CD4-positive, alpha-beta T cell treated with Interleukin-15 for 1 hour (primary cell): ENCODE data around the gene SLC29A4.

Experiments
- DNase-seq: peaks from one replicate; pipeline ENCODE4 v3.0.0-alpha.2; 2020

SLC29A4 gene

DNA sequence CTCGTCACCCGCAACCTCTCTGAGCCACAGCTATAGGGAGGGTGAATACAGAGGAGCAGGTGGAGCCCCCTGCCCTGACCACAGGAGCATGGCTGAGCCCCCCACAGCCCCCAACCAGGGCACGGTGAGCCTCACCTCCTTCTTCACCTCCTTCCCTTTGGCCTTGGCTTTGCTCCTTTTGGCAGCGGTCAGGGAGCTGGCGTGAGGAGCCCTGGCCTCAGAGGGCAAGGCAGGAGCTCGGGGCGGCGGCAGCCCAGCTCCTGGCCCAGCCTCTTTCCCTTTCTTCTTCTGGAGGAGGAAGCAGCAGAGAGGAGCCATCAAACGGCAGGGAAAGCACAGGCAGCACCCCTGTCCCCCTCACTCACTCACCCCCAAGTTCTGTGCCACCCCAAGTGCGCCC lies 42.2 kb downstream of the SLC29A4 start:
- DNase-seq = no peak

DNA sequence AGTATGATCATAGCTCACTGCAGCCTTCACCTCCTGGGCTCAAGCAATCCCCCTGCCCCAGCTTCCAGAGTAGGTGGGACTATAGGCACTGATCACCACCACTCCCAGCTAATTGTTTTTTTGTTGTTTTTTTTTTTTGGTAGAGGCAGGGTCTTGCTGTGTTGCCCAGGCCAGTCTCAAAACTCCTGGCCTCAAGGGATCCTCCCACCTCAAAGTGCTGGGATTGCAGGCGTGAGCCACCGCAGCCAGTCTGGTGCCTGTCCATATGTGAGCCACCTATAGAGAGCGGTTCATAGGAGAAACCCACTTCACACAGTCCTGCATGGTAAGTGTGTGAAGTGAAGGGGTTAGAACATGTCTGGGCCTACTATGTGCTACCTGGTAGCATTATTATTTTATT lies 47.5 kb downstream of the SLC29A4 start:
- no peak for DNase-seq

DNA sequence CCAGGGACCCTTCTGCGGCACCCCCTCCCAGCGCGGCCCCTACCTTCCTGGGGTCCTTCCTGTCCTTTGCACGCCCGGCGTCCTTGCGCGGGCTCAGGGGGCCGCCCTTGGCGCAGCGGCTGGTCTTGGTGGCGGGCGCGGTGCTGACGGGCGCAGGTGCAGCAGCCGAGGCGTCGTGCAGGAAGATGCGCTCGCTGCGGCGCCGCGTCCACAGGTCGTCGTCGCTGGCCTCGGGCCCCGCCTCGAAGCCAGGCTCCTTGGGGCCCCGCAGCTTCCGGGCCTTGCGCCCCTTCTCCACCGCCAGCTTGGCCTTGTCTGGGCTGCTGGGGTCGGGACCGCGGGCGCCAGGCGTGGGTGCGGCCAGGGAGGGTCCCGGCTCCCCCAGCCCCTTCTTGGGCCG lies 49.8 kb downstream of the SLC29A4 start:
- DNase-seq = no peak

DNA sequence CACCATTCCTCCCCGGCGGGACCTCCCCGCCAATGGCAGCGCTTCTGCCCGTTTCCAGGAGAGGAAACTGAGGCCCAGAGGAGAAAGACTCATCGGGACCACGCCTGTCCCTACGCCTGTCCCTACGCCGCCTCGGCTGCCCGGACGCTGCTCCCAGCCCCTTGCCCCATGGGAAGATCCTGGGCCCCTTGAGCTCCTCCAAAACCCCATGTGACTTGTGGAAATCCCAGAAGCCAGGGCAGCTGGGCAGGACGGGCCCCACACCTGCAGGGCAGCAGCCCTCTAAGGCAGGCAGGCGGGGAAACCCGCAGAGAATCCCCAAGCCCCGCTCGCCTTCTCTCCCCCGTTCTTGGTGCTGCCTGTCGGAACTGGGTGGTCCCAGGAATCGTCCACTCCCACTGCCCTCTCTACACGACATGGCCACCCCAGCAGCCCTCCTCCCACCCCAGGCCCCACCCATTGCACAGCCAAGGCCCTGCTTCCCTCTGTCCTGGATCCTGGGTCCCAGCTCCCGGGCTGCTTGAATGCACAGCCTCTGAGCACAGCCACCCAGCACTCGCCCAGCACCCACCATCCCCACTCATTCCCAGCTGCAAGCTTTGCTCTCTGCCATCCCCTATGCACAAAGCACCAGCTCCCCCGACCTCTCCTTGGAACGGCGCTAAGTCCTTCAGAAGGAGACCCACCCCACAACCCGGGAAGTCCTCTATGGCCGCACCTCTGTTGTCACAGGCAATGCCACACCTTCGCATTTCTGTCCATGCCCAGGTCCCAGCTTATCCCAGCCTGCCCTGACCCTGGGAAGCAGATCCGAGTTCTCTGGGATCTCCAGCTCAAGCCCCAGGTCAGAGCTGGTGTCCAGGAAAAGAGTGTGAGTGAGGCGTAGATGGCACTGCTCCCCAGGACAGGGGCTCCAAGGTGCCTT lies 50.6 kb downstream of the SLC29A4 start:
- no peak for DNase-seq

DNA sequence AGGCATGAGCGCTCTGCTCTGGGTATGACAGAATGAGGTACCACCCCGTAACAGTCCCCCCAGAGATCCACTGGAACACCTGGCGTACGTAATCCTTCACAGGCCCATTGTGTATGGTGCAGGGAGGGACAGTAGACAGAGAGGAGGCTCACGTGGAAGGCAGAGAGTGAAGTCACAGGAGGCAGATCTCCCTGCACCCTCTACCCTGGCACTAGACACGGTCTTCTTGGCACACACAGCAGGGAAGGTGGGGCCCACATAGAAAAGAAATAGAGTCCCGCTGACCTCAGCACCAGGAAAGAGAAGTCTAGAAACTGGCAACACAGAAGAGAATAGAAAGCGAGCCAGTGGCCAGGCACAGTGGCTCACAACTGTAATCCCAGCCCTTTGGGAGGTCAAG lies 51.9 kb downstream of the SLC29A4 start:
- DNase-seq = no peak

DNA sequence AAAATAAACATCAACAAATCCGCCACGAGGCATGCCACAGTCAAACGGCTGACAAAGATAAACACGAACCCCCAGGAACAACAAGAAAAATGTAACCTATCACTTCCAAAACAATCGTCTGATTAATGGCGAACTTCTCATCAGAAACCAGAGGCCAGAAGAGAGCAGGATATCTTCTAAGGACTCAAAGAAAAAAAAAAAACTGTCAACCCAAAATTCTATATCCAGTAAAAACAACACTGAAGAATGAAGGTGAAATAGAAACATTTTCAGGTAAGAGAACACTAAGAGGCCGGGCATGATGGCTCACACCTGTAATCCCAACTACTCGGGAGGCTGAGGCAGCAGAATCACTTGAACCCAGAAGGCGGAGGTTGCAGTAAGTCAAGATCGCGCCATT lies 54.3 kb downstream of the SLC29A4 start:
- no peak for DNase-seq

DNA sequence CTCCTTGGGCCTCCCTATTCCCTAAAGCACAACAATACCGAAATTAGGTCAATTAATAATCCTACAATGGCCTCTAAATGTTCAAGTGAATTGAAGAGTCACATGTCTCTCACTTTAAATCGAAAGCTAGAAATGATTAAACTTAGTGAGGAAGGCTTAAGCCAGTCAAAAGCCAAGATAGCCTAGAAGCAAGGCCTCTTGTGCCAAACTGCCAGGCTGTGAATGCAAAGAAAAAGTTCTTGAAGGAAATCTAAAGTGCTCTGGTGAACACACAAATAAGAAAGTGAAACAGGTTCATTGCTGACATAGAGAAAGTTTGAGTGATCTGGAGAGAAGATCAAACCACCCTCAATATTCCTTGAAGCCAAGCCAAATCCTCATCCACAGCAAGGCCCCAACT lies 57.2 kb downstream of the SLC29A4 start:
- DNase-seq = no peak

DNA sequence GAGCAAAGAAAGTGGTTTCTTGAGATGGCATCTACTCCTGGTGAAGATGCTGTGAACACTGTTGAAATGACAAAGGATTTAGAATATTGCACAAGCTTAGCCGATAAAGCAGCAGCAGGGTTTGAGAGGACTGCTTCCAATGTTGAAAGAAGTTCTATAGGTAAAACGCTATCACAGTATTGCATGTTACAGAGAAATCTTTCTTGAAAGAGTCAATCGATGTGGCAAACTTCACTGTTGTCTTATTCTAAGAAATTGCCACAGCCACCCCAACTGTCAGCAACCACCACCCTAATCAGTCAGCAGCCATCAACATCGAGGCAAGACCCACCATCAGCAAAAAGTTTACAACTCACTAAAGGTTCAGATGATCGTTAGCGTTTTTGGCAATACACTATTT lies 59.9 kb downstream of the SLC29A4 start:
- no peak for DNase-seq

DNA sequence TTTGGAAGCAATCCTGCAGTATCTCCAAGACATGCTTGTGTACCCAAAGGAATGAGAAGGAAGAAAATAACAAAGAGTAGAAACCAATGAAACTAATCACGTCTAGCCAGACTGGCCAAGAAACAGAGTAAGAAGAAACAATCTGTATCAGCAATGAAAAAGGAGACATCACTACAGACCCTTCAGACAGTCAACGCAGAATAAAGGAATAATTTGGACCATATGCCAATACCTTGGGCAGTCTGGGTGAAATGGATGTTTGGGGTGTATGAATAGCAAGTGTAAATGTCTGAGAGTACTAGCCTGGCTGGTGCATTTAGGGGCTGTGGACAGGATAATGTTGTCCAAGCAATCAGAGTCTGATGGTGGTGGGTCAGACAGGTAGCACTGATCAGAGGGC lies 61.1 kb downstream of the SLC29A4 start:
- DNase-seq = no peak

DNA sequence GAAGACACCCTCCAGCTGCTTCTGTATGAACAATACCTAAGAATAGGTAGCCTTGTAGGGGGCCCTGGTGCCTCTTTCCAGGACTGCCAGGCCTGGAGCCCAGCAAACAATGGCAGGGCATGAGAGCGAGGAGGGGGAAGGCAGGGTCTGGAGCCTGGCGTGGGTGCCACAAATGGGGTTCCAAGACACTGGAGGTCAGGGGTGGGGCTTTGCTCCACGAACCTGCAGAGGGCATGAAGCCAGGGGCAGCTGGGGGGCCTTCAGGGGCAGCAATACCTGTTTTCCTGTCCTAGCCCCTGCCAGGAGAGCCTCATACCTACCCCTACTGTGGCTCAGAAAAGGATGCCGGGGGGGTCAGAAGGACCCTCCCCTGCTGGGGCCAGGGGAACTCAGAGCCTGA lies 61.6 kb downstream of the SLC29A4 start:
- DNase-seq = no peak

DNA sequence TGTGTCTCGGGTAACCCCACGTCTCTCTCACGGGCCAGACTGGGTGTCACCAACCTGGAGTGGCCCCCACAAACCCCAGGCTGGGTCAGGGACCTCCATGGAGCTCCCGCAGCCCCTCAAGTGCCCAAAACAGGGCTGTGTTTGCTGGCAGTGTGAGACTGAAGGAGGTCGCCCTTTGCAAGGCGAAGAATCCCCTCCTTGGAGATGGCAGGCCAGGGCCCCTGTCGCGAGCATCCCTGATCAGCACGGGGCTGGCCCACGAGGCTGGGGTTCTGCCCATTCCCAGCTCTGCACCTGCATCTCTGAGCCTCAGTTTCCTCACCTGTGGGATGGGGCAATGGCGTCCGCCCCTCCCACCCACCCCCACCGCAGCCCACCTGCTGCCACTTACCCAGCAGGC lies 62.4 kb downstream of the SLC29A4 start:
- DNase-seq = no peak

DNA sequence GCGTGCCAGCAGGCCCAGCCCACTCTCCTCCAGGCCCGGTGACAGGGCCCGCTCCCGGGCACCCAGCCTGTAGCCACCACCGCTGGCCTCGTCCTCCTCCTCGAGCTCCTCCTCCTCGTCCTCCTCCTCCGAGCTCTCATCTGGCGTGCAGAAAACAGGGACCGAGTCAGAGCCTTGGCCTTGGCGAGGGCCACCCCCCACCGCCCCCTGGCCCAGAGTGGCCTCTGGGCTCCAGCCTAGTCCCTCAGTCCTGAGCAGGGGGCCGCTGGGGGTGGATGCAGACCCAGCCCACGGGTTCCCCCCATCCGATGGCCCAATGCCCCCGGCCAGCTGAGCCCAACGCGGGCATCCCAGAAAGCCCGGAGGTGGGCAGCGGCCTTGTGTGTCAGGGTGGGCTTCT lies 62.9 kb downstream of the SLC29A4 start:
- no peak for DNase-seq

DNA sequence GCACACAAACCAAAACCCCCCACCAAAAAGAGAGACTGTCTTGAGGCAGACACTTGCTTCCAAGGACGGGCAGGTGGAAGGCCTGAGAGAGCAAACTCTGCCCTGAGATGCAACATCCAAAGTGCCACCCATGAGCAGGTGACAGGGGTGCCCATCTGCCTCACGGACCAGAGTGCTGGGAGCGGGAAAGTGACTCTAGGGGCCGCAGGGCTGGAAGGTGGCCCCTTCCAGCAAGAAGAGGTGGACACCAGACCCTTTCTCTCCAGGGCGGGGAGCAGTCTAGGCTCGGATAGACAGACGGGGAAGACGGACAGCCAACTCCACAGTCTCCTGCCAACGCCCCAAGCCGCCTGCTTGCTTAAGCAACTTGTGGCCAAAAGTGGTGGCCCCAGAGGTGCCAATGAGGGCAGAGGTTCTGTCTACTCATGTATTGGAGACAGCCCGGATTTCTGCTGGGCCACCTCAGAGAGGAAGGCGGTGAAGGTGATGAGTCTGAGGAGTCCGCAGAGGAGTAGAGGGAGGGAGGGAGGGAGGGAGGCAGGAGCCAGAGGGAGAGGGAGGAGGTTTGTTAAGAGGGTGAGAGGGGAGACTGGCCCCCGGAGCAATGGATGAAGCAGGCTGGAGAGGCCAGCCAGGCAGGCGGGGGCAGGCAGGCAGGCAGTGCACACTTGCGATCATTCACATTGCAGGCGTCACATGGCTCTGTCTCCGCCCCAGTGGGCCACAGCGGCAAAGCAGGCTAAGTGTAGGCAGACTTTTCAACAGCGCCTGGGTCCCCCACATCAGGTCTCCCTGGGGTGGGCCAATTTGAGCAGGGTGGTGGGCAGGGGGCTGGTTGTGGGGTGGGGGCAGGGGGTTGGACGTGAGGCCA lies 65.6 kb downstream of the SLC29A4 start:
- DNase-seq = no peak

DNA sequence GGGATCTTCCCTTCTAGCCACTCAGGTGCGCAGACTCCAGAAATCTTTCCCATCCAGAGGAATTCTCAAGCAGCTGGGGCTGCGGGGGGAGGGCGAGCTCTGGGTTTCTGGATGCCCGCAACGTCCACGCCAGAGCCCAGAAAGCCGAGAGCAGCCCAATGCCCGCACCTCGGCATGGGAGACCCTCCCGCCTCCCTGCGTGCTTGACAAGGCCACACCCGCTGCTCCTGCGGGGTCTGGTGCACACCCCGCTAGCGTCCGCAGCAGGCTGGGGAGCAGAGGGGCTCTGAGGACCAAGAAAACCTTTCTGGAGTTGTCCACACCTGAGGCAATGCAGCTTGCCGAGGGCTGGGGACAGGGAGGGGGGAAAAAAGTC lies 66.2 kb downstream of the SLC29A4 start:
- no peak for DNase-seq

DNA sequence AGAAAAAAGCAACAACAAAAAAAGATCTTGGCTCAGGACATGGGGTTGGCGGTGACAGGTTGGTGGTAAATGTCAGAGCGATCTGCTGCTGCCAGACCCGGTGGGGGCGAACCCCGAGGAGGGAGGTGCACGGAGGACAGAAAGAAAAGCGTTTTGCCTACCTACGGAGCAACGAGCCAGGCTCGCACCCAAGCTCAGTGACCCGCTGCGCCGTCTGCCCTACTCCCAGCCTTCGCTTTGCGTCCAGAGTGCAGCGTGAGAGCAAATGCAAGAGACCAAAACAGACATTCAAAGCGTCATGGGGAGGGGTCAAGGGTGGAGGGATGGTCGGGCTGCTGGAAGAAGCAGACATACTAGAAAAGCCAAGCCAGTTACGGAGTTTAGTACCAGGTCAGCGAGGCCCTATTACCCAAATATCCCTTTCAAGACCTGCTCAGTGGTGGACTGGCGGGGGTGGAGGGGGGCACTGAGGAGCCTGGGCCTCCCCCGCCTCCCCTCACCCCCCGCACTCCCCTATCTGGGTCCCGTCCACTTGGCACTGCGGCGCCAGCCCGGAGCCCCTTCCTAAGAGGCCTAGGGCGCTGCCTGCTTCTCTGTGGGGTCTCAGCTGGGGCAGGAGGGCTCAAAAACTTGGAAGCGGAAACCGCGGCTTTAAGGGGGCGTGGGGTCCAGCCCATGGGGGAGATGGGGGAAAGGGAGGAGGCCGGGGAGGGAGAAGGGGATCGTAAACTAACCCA lies 66.9 kb downstream of the SLC29A4 start:
- no peak for DNase-seq

DNA sequence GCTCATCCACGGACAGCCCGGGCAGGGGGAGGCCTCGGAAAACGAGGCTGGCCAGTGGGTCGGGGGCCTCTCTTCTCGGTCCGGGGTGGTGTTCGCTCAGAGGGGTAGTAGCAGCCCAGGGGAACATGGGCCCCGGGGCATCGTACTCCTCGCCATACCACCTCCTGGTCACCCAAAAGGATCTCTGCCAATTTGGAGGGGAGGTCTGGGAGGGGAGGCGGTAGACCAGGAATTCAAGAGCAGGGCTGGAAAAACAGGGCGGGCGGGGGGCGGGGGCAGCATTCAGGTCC lies 67.4 kb downstream of the SLC29A4 start:
- DNase-seq = no peak

DNA sequence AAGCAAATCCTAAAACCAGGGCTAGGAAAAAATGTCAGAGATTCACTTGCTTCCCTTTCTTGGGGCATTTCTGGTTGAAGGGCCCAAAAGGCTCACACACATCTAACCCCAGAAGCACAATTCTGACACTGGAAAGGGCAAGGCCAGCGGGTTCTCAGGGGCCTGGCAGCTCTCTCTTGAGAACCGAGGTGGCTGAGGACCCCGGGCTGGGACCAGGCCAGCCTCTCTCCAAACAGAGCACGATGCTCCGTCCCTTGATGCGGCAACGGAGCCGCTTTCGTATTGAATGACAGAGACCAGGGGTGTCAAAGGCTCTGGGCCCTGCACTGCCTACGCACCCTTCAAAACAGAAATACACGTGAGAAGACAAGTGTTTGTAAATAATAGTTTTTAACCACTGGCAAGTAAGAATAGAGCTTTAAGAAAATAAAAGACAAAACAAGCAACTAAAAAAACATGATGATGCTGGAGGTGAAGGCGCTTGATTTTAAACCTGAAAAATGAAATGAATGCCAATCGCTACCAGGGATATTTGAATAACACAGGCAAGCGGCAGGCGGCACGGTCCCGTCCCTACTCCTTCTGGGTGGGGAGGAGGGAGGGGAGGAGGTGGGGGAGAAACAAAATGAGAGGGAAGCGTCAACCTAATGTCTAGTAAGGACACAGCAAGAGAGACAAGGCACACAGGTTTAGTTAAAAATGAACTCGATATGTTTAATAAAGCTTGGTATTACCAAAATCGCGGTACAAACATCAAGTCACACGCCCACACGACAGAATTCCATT lies 68.0 kb downstream of the SLC29A4 start:
- DNase-seq = no peak

DNA sequence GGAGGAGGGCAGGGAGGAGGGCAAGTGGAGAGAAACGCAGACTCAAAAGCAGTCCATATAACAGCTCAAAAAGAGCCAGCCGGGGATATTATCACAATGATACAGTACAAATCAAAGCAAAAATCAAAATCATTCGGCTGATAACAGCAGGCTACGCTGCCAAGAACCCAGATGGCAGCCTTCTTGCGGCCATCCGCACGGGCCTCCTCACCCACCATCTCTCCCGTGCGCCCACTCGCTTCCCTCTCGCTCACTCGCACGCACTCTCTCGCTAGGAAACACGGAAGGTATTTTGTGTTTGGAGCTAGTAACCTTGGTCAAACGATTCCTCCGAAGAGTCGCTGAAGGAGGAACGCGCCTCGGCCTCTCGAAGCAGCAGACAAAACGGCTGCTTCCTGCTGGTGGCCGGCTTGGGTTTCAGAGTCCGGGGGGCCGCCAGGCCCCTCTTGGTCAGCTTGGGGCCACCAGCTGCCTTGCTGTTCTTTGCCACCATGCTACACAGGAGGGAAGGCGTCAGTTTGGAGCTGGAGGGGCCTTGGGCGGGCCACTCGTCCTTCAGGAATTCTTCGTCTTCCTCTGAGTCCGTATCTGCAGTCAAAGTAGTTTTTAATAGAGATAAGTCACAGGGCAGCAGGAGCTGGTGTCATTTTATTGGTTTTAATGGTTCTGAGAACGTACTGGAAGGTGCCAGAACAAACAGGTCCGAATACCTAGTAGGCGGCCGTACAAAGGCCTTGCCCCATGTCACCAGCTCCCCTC lies 68.9 kb downstream of the SLC29A4 start:
- DNase-seq = no peak

DNA sequence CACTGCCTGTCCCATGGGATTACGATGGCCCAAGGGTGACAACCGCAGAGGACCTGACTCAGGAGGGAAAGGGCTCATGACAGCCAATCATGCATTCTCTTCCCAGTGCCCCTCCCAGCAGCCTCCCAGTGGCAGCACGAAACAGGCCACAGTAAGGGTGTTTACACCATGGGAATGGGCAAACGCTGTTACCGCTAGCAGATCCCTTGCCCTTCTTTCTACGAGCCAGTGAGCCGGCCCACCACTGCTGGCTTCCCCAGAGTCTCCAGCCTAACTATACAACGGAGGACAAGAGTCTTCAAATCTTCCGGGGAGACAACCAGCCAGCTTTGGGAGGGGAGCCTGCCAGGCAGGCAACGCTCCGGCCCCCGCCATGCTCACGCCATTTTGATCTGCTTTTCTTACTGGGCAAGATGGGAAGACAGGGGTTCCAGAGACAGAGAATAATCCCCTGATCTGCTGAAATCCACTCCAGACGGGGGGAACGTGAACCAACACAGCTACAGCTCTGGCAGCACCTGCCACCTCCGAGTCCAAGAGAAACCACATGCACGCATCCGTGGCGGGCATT lies 69.8 kb downstream of the SLC29A4 start:
- no peak for DNase-seq

DNA sequence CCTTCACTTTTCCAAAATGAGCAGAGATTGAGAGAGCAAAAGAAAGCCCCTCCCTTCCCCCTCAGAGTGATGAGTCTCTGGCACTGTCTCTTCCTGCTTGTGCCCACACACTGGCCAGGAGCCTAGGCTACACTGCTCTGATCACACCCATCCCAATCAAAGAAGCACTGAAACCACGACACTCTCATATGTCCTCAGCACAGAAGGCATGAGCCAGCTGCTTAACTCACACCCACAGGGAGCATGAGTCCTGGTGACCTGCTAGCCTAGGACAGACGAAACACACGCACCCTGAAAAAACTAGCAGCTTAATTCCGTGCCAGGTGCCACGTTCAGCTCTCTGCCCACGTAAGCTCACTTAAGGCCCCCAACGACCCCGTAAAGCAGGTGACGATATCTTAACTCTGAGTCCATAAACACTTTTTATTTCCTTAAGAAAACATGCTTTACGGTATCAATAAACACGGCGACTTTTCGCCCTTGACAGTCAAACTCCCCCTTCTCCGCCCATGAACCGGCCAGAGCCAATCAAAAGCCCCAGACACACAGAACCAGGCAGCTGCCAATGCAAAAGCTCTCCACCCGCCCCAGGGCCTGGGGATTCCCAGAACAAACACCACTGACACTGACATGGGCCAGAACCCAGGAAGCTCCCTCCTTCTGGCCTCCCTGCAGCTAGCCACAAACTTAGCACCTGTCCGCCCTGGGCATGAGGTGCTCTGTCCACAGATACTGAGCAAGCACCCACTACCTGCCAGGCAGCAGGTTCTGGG lies 71.9 kb downstream of the SLC29A4 start:
- no peak for DNase-seq
